Muscle layer of duodenum (tissue), 2 donors: Measurements from ENCODE around the gene TRAPPC8.
"Not testable (repeated sequence)": the region's sequence is repeated elsewhere in the genome, so short reads cannot be mapped to it uniquely, and the experiment has no call there.

Experiments
- H3K27ac ChIP-seq: one replicate; pipeline ENCODE4 v1.7.0; 2013; ENCODE audit warnings: mild to moderate bottlenecking, low read length
- H3K27me3 ChIP-seq: one replicate; pipeline ENCODE4 v1.7.0; 2013; ENCODE audit warnings: low read depth, mild to moderate bottlenecking, control low read depth, low read length
- H3K36me3 ChIP-seq, 2 donors: one replicate each; pipeline ENCODE4 v1.7.0; 2013; ENCODE audit warnings: low read length in 2 of 2, control low read depth in 1 of 2, mild to moderate bottlenecking in 1 of 2; ENCODE audit not compliant: insufficient read depth in 2 of 2, control insufficient read depth in 1 of 2
- H3K4me1 ChIP-seq, 2 donors: one replicate each; pipeline ENCODE4 v1.7.0; 2013; ENCODE audit warnings: low read length in 2 of 2, mild to moderate bottlenecking in 2 of 2, control low read depth in 1 of 2, moderate library complexity in 1 of 2; ENCODE audit not compliant: insufficient read depth in 2 of 2, control insufficient read depth in 1 of 2
- H3K4me3 ChIP-seq, 2 donors: one replicate each; pipeline ENCODE4 v1.7.0; 2013; ENCODE audit warnings: low read length in 2 of 2, low read depth in 1 of 2, mild to moderate bottlenecking in 1 of 2
- H3K9me3 ChIP-seq, 2 donors: one replicate each; pipeline ENCODE4 v1.7.0; 2013; ENCODE audit warnings: low read length in 2 of 2, control low read depth in 1 of 2, mild to moderate bottlenecking in 1 of 2; ENCODE audit not compliant: control insufficient read depth in 1 of 2
- donor health status: healthy.

The TRAPPC8 gene

DNA sequence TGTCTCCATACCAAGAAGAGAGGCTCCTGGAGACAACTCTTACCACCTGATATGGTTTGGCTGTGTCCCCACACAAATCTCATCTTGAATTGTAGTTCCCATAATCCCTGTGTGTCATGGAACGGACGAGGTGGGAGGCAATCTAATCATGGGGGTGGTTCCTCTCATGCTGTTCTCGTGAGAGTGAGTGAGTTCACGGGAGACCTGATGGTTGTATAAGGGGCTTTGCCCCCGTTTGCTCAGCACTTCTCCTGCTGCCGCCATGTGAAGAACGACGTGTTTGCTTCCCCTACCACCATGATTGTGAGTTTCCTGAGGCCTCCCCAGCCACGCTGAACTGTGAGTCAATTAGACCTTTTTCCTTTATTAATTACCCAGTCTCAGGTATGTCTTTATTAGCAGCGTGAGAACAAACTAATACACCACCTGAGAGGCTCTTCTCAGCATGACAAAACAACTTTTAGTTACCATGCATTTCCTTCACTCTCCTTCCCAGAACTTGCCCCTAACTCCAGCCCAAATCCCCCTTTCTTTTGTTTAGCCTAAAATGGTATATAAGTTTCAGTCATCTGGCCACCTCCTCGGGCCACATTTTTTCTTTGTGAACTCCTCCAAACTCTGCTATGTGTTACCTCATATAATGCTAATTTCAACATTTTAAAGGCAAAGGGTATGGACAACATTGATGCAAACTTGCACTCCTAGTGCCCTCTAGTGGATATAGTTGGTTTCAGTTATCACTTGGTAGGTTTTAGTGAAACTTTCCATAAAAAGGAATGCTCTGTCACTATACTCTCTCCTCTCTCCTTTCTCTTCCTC lies 123.6 kb downstream of the TRAPPC8 start:
- no peaks in the 10 kb centered on the region for H3K4me1 ChIP-seq
- H3K4me3 ChIP-seq: no peak overlapping the region
- no peaks in the 10 kb centered on the region for H3K36me3 ChIP-seq
- H3K27ac ChIP-seq: no peak overlapping the region
- H3K27me3 ChIP-seq: no peaks in the 10 kb centered on the region
- H3K9me3 ChIP-seq: no peaks in the 10 kb centered on the region

DNA sequence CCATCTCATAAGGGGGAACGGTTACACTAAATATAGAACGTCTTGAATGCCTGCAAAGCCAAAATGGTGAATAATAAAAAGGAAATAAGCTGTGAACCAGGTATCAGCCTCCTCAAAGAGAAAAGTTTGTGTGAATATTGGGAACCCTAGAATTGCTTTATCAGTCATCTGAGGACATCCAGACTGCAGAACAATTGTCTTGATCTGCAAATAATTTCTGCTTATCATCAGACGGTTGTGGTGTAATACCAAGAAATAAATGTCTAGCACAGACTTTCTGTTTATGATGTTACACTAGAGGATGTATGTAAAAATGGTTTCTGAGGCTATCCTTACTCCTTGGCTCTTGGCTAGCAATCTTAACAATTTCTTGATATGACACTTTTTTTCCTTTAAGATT lies 128.8 kb downstream of the TRAPPC8 start:
- H3K27ac ChIP-seq: no peak overlapping the region
- H3K27me3 ChIP-seq: no peaks in the 10 kb centered on the region
- H3K36me3 ChIP-seq: no peaks in the 10 kb centered on the region
- H3K4me1 ChIP-seq: no peaks in the 10 kb centered on the region
- no peaks in the 10 kb centered on the region for H3K9me3 ChIP-seq
- no peak overlapping the region for H3K4me3 ChIP-seq

DNA sequence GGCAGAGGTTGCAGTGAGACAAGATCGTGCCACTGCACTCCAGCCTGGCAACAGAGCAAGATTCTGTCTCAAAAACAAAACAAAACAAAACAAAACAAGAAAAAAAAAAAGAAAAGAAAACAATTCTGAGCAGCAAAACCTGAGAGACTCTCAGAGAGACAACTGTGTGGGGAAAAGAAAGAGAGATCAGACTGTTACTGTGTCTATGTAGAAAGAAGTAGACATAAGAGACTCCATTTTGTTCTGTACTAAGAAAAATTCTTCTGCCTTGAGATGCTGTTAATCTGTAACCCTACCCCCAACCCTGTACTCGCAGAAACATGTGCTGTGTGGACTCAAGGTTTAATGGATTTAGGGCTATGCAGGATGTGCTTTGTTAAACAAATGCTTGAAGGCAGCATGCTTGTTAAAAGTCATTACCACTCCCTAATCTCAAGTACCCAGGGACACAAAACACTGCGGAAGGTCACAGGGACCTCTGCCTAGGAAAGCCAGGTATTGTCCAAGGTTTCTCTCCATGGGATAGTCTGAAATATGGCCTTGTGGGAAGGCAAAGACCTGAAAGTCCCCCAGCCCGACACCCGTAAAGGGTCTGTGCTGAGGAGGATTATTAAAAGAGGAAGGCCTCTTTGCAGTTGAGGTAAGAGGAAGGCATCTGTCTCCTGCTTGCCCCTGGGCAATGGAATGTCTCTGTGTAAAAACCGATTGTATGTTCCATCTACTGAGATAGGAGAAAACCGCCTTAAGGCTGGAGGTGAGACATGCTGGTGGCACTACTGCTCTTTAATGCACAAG lies 132.4 kb downstream of the TRAPPC8 start:
- not testable (repeated sequence) for H3K4me1 ChIP-seq, H3K27ac ChIP-seq, H3K27me3 ChIP-seq, H3K4me3 ChIP-seq, H3K9me3 ChIP-seq, H3K36me3 ChIP-seq

DNA sequence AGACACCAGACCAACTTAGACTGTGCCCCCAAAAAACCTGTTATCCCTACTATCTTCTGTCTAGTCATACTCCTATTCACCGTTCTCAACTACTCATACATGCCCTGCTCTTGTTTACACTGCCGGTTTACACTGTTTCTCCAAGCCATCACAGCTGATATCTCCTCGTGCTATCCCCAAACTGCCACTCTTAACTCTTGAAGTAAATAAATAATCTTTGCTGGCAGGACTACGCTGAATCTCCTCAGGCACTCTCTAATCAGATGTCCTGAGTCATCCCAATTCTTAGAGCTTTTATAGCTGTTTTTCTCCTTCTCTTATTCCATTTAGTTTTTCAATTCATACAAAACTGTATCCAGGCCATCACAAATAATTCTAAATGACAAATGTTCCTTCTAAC lies 133.9 kb downstream of the TRAPPC8 start:
- H3K4me1 ChIP-seq: not testable (repeated sequence)

DNA sequence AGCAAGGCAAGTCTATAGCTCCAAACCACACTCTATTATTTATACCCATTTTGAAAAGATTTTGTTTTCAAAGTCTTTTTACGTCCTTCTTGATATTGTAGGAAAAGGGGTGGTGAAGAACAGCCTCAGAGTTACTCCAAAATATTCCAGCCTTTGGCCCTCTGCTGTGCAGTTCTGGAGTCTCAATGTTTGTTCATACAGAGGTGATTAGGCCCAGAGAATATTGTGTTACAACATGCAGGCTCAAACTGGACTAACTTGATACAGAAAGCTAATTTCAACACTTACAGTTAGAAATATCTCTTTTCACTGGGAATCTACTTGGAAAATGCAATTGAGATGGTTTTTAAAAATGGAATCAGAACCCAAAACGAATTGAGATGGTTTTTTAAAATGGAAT lies 141.8 kb downstream of the TRAPPC8 start:
- no peaks in the 10 kb centered on the region for H3K27me3 ChIP-seq
- H3K36me3 ChIP-seq: no peaks in the 10 kb centered on the region
- H3K4me3 ChIP-seq: no peak overlapping the region
- no peaks in the 10 kb centered on the region for H3K9me3 ChIP-seq
- no peaks in the 10 kb centered on the region for H3K4me1 ChIP-seq
- no peak overlapping the region for H3K27ac ChIP-seq

More for the DNA sequence above, 133.9 kb downstream of the TRAPPC8 start:
- H3K4me3 ChIP-seq, H3K27ac ChIP-seq, H3K9me3 ChIP-seq, H3K27me3 ChIP-seq, H3K36me3 ChIP-seq: not testable (repeated sequence)

DNA sequence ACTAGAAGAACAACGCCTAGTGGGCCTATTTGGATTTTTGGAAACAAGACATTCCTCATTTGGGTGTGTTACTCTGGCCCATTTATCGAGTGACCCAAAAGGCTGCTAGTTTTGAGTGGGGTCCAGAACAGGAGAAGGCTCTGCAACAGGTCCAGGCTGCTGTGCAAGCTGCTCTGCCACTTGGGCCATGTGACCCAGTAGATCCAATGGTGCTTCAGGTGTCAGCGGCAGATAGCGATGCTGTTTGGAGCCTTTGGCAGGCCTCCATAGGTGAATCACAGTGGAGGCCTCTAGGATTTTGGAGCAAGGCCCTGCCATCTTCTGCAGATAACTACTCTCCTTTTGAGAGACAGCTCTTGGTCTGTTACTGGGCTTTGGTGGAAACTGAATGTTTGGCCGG lies 143.7 kb downstream of the TRAPPC8 start:
- H3K36me3 ChIP-seq, H3K4me1 ChIP-seq, H3K27me3 ChIP-seq, H3K9me3 ChIP-seq, H3K4me3 ChIP-seq, H3K27ac ChIP-seq: not testable (repeated sequence)

DNA sequence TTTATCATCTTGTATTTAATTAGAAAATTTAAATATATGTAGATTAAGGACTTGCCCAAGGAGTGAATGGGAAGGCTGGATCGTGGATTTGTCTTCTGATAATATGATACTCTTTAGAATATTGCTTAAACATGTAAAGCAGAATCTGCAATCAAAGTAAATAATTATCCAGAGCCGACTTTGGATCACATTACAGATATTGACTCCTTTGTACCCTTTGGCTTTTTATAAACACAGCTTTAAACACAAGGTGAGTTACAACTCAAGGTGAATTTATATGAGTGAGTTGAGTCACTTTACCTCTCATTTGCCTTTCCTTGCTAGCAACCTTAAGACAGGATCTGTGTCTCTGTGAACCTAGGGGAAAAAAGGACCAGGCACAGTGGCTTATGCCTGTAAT lies 144.5 kb downstream of the TRAPPC8 start:
- H3K27ac ChIP-seq: no peak overlapping the region
- no peak overlapping the region for H3K4me3 ChIP-seq
- H3K36me3 ChIP-seq: no peaks in the 10 kb centered on the region

DNA sequence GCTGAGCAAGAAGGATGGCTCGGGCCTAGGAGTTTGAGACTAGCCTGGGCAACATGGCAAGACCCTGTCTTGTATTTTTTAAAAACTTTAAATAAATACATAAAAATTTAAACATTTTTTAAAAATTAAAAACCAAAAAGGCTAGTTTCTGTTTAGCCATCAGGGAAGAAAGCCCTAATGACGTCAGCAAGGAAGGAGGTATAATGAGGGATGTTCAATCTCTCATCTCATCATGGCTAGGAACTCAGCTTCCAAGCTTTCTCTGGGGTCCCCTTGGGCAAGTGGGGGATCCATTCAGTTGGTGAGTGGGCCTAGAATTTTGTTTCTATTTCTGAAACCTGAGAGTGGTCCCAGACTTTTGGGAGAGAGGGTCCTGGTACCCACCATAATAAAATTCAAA lies 147.2 kb downstream of the TRAPPC8 start:
- Histone ChIP-seq H3K4me3 (no peak overlapping the region), H3K4me1 (no peaks in the 10 kb centered on the region), H3K36me3 (no peaks in the 10 kb centered on the region), H3K9me3 (no peaks in the 10 kb centered on the region), H3K27me3 (no peaks in the 10 kb centered on the region), H3K27ac (no peak overlapping the region)

More for the DNA sequence above, 144.5 kb downstream of the TRAPPC8 start:
- H3K27me3 ChIP-seq: no peaks in the 10 kb centered on the region
- H3K4me1 ChIP-seq: no peaks in the 10 kb centered on the region
- H3K9me3 ChIP-seq: no peaks in the 10 kb centered on the region

DNA sequence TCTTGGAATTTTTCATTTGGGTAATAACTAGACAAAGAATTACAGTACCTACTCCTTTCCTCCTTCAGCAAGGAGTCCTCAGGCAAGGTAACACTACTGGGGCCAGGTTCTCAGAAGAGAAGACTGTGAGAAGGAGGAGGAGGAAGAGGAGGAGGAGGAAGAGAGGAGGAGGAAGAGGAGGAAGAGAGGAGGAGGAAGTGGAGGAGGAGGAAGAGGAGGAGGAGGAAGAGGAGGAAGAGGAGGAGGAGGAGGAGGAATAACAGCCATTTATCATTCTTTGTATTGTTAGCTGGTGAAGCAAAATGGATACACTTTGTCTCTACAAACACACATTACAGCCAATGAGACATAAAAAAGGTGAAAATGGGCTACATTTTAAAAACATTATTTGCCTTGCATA lies 149.4 kb downstream of the TRAPPC8 start:
- no peaks in the 10 kb centered on the region for H3K4me1 ChIP-seq
- H3K4me3 ChIP-seq: no peak overlapping the region
- H3K36me3 ChIP-seq: no peaks in the 10 kb centered on the region
- no peaks in the 10 kb centered on the region for H3K27me3 ChIP-seq
- H3K27ac ChIP-seq: no peak overlapping the region
- H3K9me3 ChIP-seq: no peaks in the 10 kb centered on the region

DNA sequence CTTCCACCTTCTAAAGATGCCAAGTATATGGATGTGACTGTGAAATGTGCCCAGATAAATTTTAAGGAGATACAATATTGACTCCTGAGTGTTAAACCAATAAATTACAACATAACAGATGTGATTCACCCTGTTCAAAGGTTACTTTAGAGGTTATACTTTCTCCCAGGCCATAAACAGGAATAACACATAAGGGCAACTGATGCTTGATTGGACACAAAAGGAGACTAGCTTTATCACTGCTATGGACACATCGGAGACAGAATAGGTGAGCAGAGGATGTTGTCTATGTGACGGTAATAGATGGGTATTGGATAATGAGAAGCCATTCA lies 150.4 kb downstream of the TRAPPC8 start:
- Histone ChIP-seq H3K4me3 (no peak overlapping the region), H3K36me3 (no peaks in the 10 kb centered on the region), H3K27ac (no peak overlapping the region), H3K9me3 (no peaks in the 10 kb centered on the region), H3K27me3 (no peaks in the 10 kb centered on the region), H3K4me1 (no peaks in the 10 kb centered on the region)

DNA sequence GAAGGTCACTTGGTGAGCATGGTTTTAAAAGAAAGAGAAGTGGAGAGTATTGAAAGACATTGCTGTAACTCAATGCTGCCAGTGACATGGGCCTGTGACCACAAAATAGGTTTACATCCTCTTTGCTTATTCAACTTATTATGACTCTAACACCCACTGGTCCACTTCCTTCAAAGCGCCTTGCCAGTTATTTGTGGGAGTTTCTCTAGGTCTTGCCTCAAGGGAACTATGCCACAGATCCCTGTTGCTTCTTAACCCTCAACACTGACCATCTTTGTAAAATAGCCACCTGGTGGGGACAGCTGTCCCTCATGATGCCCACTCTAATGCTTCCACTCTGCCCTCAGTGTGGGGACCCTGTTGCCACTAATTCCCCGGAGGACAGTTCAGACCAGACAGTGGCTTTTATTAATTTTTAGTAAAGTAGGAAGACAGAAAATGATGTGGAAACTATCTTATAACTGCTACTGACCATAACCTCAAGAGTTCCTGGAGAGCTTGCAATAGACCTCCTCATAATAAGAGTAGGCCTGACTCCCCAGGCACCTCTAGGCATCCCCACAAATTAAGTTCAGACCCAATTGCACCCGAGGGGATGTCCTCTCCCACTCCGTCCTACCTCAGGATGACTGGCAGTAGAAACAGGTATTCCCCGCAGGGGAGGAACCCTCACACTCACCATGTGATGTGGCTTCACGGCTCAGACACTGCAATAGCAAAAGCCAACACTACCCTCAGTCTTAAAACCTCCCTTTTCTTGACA lies 150.9 kb downstream of the TRAPPC8 start:
- no peak overlapping the region for H3K27ac ChIP-seq

More for the DNA sequence above, 150.9 kb downstream of the TRAPPC8 start:
- no peak overlapping the region for H3K4me3 ChIP-seq
- H3K4me1 ChIP-seq: no peaks in the 10 kb centered on the region
- H3K27me3 ChIP-seq: no peaks in the 10 kb centered on the region
- H3K9me3 ChIP-seq: no peaks in the 10 kb centered on the region
- no peaks in the 10 kb centered on the region for H3K36me3 ChIP-seq
